Fibroblast of pulmonary artery (primary cell): ENCODE data around the gene SYT6.

Experiments
- DNase-seq: peaks from one replicate; pipeline ENCODE4 v3.0.0-alpha.2; 2010; ENCODE audit warnings: low read depth
- H3K4me3 ChIP-seq: replicated peaks from 2 replicates; pipeline ENCODE4 v1.5.1; 2011; ENCODE audit warnings: low read depth, mild to moderate bottlenecking, control low read depth, low read length, moderate library complexity
- CTCF ChIP-seq: IDR thresholded peaks from 2 replicates; pipeline ENCODE4 v1.5.1; 2011; ENCODE audit warnings: mild to moderate bottlenecking, control low read depth, low read length, inconsistent platforms; ENCODE audit errors: missing control alignments

SYT6 gene

GRCh38 chr1:114133129-114133528 lies 20.5 kb downstream of the SYT6 start:
- TF ChIP-seq CTCF: no peak
- H3K4me3 ChIP-seq: no peak overlapping the region
- no peak for DNase-seq

GRCh38 chr1:114131526-114132220 lies 22.0 kb downstream of the SYT6 start:
- no peak for TF ChIP-seq CTCF
- no peak for DNase-seq

GRCh38 chr1:114130846-114131525 lies 22.7 kb downstream of the SYT6 start:
- TF ChIP-seq CTCF: no peak
- no peak overlapping the region for H3K4me3 ChIP-seq
- no peak for DNase-seq

More at GRCh38 chr1:114131526-114132220, 22.0 kb downstream of the SYT6 start:
- H3K4me3 ChIP-seq: no peak overlapping the region

GRCh38 chr1:114130213-114130612 lies 23.5 kb downstream of the SYT6 start:
- no peak for TF ChIP-seq CTCF
- no peak overlapping the region for H3K4me3 ChIP-seq

GRCh38 chr1:114128293-114128692 lies 25.4 kb downstream of the SYT6 start:
- no peak for DNase-seq
- no peak for TF ChIP-seq CTCF

More at GRCh38 chr1:114130213-114130612, 23.5 kb downstream of the SYT6 start:
- no peak for DNase-seq

GRCh38 chr1:114126261-114127095 lies 27.2 kb downstream of the SYT6 start:
- no peak overlapping the region for H3K4me3 ChIP-seq
- DNase-seq: no peak
- TF ChIP-seq CTCF: no peak

More at GRCh38 chr1:114128293-114128692, 25.4 kb downstream of the SYT6 start:
- no peak overlapping the region for H3K4me3 ChIP-seq
